Caco-2 (cell line): ENCODE results near the gene TMC5. TPM values are rescaled to one million over a fixed set of nuclear protein-coding genes. Genes with fewer than 3 reads are reported as not detected.

Experiments used
- BruUV-seq: library from RNA; stranded (reverse); fragments of 400-500 nt; replicated peaks from 2 replicates; lab custom pipeline; 2021; lab: Mats Ljungman, UMichigan
- CTCF ChIA-PET: fragments of 300-600 bp; sonication (Branson Sonifier 250); formaldehyde crosslinking; loops from one replicate; lab custom pipeline; 2022; ENCODE audit warnings: antibody characterized with exemption; lab: Charles Lee
- POLR2A ChIA-PET: fragments of 300-600 bp; sonication (Branson Sonifier 250); formaldehyde crosslinking; loops from one replicate; lab custom pipeline; 2022; ENCODE audit warnings: antibody characterized with exemption; lab: Charles Lee
- DNase-seq, 2 experiments: peaks; one replicate each; pipeline versions ENCODE4 v3.0.0 to v3.0.0-alpha.2; 2020 to 2022
- H3K27me3 ChIP-seq: replicated peaks from 2 replicates; pipeline ENCODE4 v1.6.0; 2011; ENCODE audit warnings: low read length; ENCODE audit not compliant: control insufficient read depth, insufficient read depth
- H3K36me3 ChIP-seq: 2 replicates; pipeline ENCODE4 v1.5.1; 2011; ENCODE audit warnings: low read length; ENCODE audit not compliant: control insufficient read depth, insufficient read depth
- H3K4me1 ChIP-seq: fragments of 250-450 bp; sonication (Bioruptor Pico); 2 replicates; pipeline ENCODE4 v1.5.1; 2020; ENCODE audit warnings: mild to moderate bottlenecking
- H3K4me3 ChIP-seq: 2 replicates; pipeline ENCODE4 v1.5.1; 2011; ENCODE audit warnings: low read depth, mild to moderate bottlenecking, control low read depth, low read length
- H3K9me3 ChIP-seq: fragments of 250-450 bp; sonication (Bioruptor Pico); 2 replicates; pipeline ENCODE4 v1.5.1; 2020; ENCODE audit warnings: mild to moderate bottlenecking, moderate library complexity
- H3K27ac Mint-ChIP-seq: one replicate; pipeline ENCODE4 v1.8.0; 2022; ENCODE audit warnings: mixed read lengths; ENCODE audit not compliant: unreplicated experiment
- H3K27me3 Mint-ChIP-seq: one replicate; pipeline ENCODE4 v1.8.0; 2022; ENCODE audit warnings: mixed read lengths; ENCODE audit not compliant: insufficient read depth, unreplicated experiment
- H3K36me3 Mint-ChIP-seq: one replicate; pipeline ENCODE4 v1.8.0; 2022; ENCODE audit warnings: mild to moderate bottlenecking, mixed read lengths; ENCODE audit not compliant: insufficient read depth, unreplicated experiment
- H3K4me1 Mint-ChIP-seq: one replicate; pipeline ENCODE4 v1.8.0; 2022; ENCODE audit warnings: low read depth, mixed read lengths; ENCODE audit not compliant: unreplicated experiment
- H3K4me3 Mint-ChIP-seq: one replicate; pipeline ENCODE4 v1.8.0; 2022; ENCODE audit warnings: mild to moderate bottlenecking, moderate library complexity, mixed read lengths; ENCODE audit not compliant: unreplicated experiment
- H3K9me3 Mint-ChIP-seq: one replicate; pipeline ENCODE4 v1.8.0; 2022; ENCODE audit warnings: mixed read lengths; ENCODE audit not compliant: unreplicated experiment
- CTCF ChIP-seq, 2 experiments: fragments of 200-600 bp in 1 of 2; IDR thresholded peaks; 1 replicate in 1 of 2; 2 replicates in 1 of 2; pipeline versions ENCODE4 v1.5.1 to v1.8.0; 2011 to 2022; ENCODE audit warnings: antibody characterized with exemption in 1 of 2, control low read depth in 1 of 2, inconsistent platforms in 1 of 2, low read depth in 1 of 2, low read length in 1 of 2, mild to moderate bottlenecking in 1 of 2, moderate library complexity in 1 of 2; ENCODE audit not compliant: insufficient read depth in 1 of 2, severe bottlenecking in 1 of 2, unreplicated experiment in 1 of 2
- intact Hi-C: fragments of 100-400 bp; cut with micrococcal nuclease; formaldehyde crosslinking; loops from one replicate; pipeline ENCODE4 v1.10.0; 2022; ENCODE audit not compliant: unreplicated experiment
- total RNA-seq: library from RNA; stranded (reverse); gene quantifications from 2 replicates; pipeline ENCODE4 v1.2.3, GENCODE V29; 2022

Gene TMC5
- total RNA-seq, 1 experiment from 2014 or later: 2.3 TPM

GRCh38 chr16:19400711-19401110 lies 17.0 kb upstream of the TMC5 start:
- BruUV-seq: no TSS peak
- intact Hi-C loops: no loop called here
- Histone ChIP-seq H3K4me3 (no peak overlapping the region), H3K36me3 (no peaks in the 10 kb centered on the region), H3K27me3 (no peaks in the 10 kb centered on the region), H3K4me1 (peaks cover 6% of the 10 kb centered on the region), H3K9me3 (no peaks in the 10 kb centered on the region)
- Mint-ChIP-seq H3K9me3 (peaks cover 13% of the 10 kb centered on the region), H3K27me3 (no peaks in the 10 kb centered on the region), H3K4me1 (no peaks in the 10 kb centered on the region), H3K36me3 (no peaks in the 10 kb centered on the region), H3K27ac (no peak overlapping the region), H3K4me3 (no peak overlapping the region)
- ChIA-PET POLR2A (no interaction called here), CTCF (interaction anchor here (0.5 kb wide), 1 partner anchor 359 kb away, joined by 4 read pairs; no protein-coding TSS in a partner anchor)
- no peak for DNase-seq
- TF ChIP-seq CTCF (IDR thresholded peaks at IDR 0.05; ENCODE audit: insufficient read depth in 1 of 2, low read depth in 1 of 2, low read length in 1 of 2, severe bottlenecking in 1 of 2, unreplicated experiment in 1 of 2): no peak

GRCh38 chr16:19406891-19407491 lies 10.7 kb upstream of the TMC5 start:
- H3K36me3 Mint-ChIP-seq: peaks cover 5% of the 10 kb centered on the region
- POLR2A ChIA-PET: no interaction called here
- intact Hi-C loops: no loop called here
- Histone ChIP-seq H3K4me1 (no peaks in the 10 kb centered on the region), H3K4me3 (no peak overlapping the region), H3K27me3 (no peaks in the 10 kb centered on the region), H3K36me3 (no peaks in the 10 kb centered on the region), H3K9me3 (peaks cover 7% of the 10 kb centered on the region)
- no peaks in the 10 kb centered on the region for H3K4me1 Mint-ChIP-seq
- no TSS peak for BruUV-seq
- TF ChIP-seq CTCF (IDR thresholded peaks at IDR 0.05; ENCODE audit: insufficient read depth in 1 of 2, low read depth in 1 of 2, low read length in 1 of 2, severe bottlenecking in 1 of 2, unreplicated experiment in 1 of 2): no peak
- CTCF ChIA-PET: interaction anchor here (1.2 kb wide), 1 partner anchor 96 kb away, joined by 3 read pairs; no protein-coding TSS in a partner anchor
- no peak overlapping the region for H3K27ac Mint-ChIP-seq
- DNase-seq: no peak
- no peak overlapping the region for H3K4me3 Mint-ChIP-seq
- H3K27me3 Mint-ChIP-seq: no peaks in the 10 kb centered on the region
- peaks cover 21% of the 10 kb centered on the region for H3K9me3 Mint-ChIP-seq

DNA sequence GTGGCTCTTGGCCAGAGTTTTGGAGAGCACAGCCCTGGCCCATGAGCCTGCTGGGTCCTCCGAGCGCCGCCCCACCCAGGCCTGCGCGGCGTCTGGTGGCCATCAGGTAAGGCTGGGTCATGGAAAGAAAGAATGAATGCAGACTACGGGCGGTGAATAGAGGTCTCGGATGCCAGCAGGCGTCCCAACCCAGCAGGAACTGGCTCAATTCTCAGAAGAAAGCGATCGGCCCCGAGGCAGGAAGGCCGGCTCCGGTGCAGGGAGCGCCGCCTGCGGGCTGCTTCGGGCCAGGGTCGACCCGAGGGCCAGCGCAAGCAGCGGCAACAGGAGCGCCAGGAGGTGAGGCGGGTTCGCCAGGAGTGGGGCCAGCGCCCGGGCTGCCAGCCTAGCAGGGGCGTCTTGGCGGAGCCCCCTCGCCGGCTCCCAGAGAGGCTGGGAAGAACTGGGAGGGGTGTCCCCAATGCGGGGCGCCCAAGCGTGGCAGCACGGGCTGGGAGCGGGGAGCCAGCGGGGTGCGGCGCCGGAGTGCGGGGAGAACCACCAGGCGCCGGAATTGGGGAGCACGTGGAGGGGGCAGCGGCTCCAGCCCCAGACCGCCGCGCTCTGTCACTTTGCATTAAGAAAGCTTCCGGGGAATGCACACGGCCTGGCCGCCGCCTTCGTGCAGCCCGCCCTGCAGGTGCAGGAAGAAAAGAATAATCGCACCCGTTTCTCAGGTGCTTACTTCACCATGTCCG lies 7.1 kb upstream of the TMC5 start:
- H3K4me1 ChIP-seq: no peaks in the 10 kb centered on the region

More for the DNA sequence above, 7.1 kb upstream of the TMC5 start:
- CTCF ChIA-PET: no interaction called here
- peak; percentile 12 to 40 for TF ChIP-seq CTCF (IDR thresholded peaks at IDR 0.05; ENCODE audit: insufficient read depth in 1 of 2, low read depth in 1 of 2, low read length in 1 of 2, severe bottlenecking in 1 of 2, unreplicated experiment in 1 of 2)
- H3K4me3 Mint-ChIP-seq: peak overlapping the region; percentile 71
- no TSS peak for BruUV-seq
- H3K36me3 ChIP-seq: no peaks in the 10 kb centered on the region
- H3K9me3 Mint-ChIP-seq: peaks cover 20% of the 10 kb centered on the region
- H3K27me3 Mint-ChIP-seq: no peaks in the 10 kb centered on the region
- H3K27me3 ChIP-seq: no peaks in the 10 kb centered on the region
- peaks cover 7% of the 10 kb centered on the region for H3K9me3 ChIP-seq
- intact Hi-C loops: loop anchor here (2.0 kb wide), 1 partner anchor 18 kb away; no protein-coding TSS in a partner anchor
- peak; percentile 52 to 62 for DNase-seq
- peaks cover 5% of the 10 kb centered on the region for H3K36me3 Mint-ChIP-seq
- H3K4me3 ChIP-seq: peak overlapping the region; percentile 55
- no peaks in the 10 kb centered on the region for H3K4me1 Mint-ChIP-seq
- no peak overlapping the region for H3K27ac Mint-ChIP-seq
- POLR2A ChIA-PET: no interaction called here
